Fibroblast of villous mesenchyme (primary cell): Measurements from ENCODE around the gene ZNF512. TPM values are rescaled to one million over a fixed set of nuclear protein-coding genes. Genes with fewer than 3 reads are reported as not detected.

Experiments used
- DNase-seq: peaks from one replicate; pipeline ENCODE4 v3.0.0-alpha.2; 2010; ENCODE audit warnings: low read depth
- H3K4me3 ChIP-seq: 2 replicates; pipeline ENCODE4 v1.5.1; 2011; ENCODE audit warnings: low read depth, mild to moderate bottlenecking, low read length
- CTCF ChIP-seq: IDR thresholded peaks from 2 replicates; pipeline ENCODE4 v1.5.1; 2012; ENCODE audit warnings: low read depth, mild to moderate bottlenecking, low read length; ENCODE audit not compliant: insufficient read depth
- total RNA-seq: library from RNA; depleted of rRNA; stranded (reverse); fragments of >200 nt; gene quantifications from 2 replicates; pipeline ENCODE4 v1.2.3, GENCODE V29; 2012

Gene ZNF512
- total RNA-seq, 1 donor = 33.2 TPM

GRCh38 chr2:27652790-27653189, 69.9 kb downstream of the ZNF512 start:
- no peak for TF ChIP-seq CTCF
- H3K4me3 ChIP-seq = no peak overlapping the region
- DNase-seq = no peak

GRCh38 chr2:27653397-27653796, 70.6 kb downstream of the ZNF512 start:
- no peak for TF ChIP-seq CTCF
- no peak overlapping the region for H3K4me3 ChIP-seq
- DNase-seq = no peak

GRCh38 chr2:27655155-27655951, 72.5 kb downstream of the ZNF512 start:
- no peak for TF ChIP-seq CTCF

GRCh38 chr2:27661371-27661770, 78.5 kb downstream of the ZNF512 start:
- no peak overlapping the region for H3K4me3 ChIP-seq
- no peak for DNase-seq
- no peak for TF ChIP-seq CTCF

More at GRCh38 chr2:27655155-27655951, 72.5 kb downstream of the ZNF512 start:
- no peak for DNase-seq
- no peak overlapping the region for H3K4me3 ChIP-seq

- DNase-seq = peak; percentile 90
- H3K4me3 ChIP-seq = peak within 1 kb of the TSS; percentile 98
- no peak for TF ChIP-seq CTCF
These were observed 80.7 kb downstream of the ZNF512 start, which contains the start of the genes SLC4A1AP and SUPT7L for GRCh38 chr2:27663285-27664153. TSS of gene SLC4A1AP (plus strand) at chr2:27663889. CDS start at chr2:27663915, 26 bp downstream. TSS of gene SUPT7L (minus strand) at chr2:27663614. CDS start at chr2:27662192, 1,422 bp downstream.

- no peak for TF ChIP-seq CTCF
- DNase-seq = no peak
- H3K4me3 ChIP-seq = peak overlapping the region; percentile 98
These were observed 81.3 kb downstream of the ZNF512 start for GRCh38 chr2:27664154-27664574.
